A549 (cell line): Measurements from ENCODE around the gene MFNG. TPM values are rescaled to one million over a fixed set of nuclear protein-coding genes. Genes with fewer than 3 reads are reported as not detected.

ENCODE experiments used
- BHLHE40 ChIP-seq: IDR thresholded peaks from 2 replicates; pipeline ENCODE4 v1.6.1; 2012; ENCODE audit warnings: low read depth, low read length, inconsistent platforms
- E2F6 ChIP-seq: IDR thresholded peaks from 2 replicates; pipeline ENCODE4 v1.6.1; 2012; ENCODE audit warnings: low read depth, borderline replicate concordance
- ELK1 ChIP-seq: fragments of 150-350 bp; IDR thresholded peaks from 2 replicates; pipeline ENCODE4 v1.6.1; 2014; ENCODE audit warnings: low read depth, mild to moderate bottlenecking, low read length
- FOSL2 ChIP-seq, 2 experiments: fragments of 450-650 bp in 1 of 2; fragments of >200 bp in 1 of 2; sonication (Bioruptor Twin) in 1 of 2; formaldehyde crosslinking; IDR thresholded peaks; 2 replicates each; pipeline versions ENCODE4 v1.5.0 to v1.6.1; 2016 to 2020; ENCODE audit warnings: mild to moderate bottlenecking in 1 of 2, moderate library complexity in 1 of 2
- HMGXB4 ChIP-seq: fragments of 250-450 bp; sonication (Bioruptor Pico); IDR thresholded peaks from 2 replicates; pipeline ENCODE4 v1.5.0; 2021; ENCODE audit warnings: mild to moderate bottlenecking, moderate library complexity, borderline replicate concordance
- KDM1A ChIP-seq: fragments of 200-600 bp; sonication (generic); IDR thresholded peaks from 2 replicates; pipeline ENCODE4 v1.6.1; 2016; ENCODE audit warnings: low read depth, mild to moderate bottlenecking
- MAFK ChIP-seq: fragments of 450-650 bp; IDR thresholded peaks from 2 replicates; pipeline ENCODE4 v1.6.1; 2014; ENCODE audit not compliant: partially characterized antibody
- MAZ ChIP-seq: fragments of 150-350 bp; IDR thresholded peaks from 2 replicates; pipeline ENCODE4 v1.6.1; 2014; ENCODE audit warnings: antibody characterized with exemption, low read depth, low read length, borderline replicate concordance
- NR3C1 ChIP-seq: fragments of >200 bp; sonication (Bioruptor Twin); formaldehyde crosslinking; IDR thresholded peaks from 3 replicates; pipeline ENCODE4 v1.6.1; 2017
- POLR2AphosphoS2 ChIP-seq: conservative IDR thresholded peaks from 2 replicates; pipeline ENCODE4 v1.6.1; 2012; ENCODE audit warnings: low read length, improper control_type of control experiment, inconsistent platforms
- ZFP36 ChIP-seq: fragments of 450-650 bp; IDR thresholded peaks from 2 replicates; pipeline ENCODE4 v1.6.1; 2014; ENCODE audit warnings: borderline replicate concordance; ENCODE audit not compliant: partially characterized antibody
- ZSCAN20 ChIP-seq: fragments of 250-450 bp; sonication (Bioruptor Pico); IDR thresholded peaks from 2 replicates; pipeline ENCODE4 v1.8.0; 2022; ENCODE audit warnings: mild to moderate bottlenecking, moderate library complexity
- polyA plus RNA-seq, 4 experiments: library from polyadenylated mRNA; depleted of rRNA in 3 of 4; stranded (reverse); fragments of >200 nt; fragmentation: RNase III in 1 of 4; extraction: RNeasy Plus Mini Kit Qiagen cat#74134 plus additional on column Dnase treatment in 1 of 4; gene quantifications; 2 replicates in 3 of 4; 3 replicates in 1 of 4; pipeline ENCODE4 v1.2.3, GENCODE V29; 2011 to 2017
- TF ChIP-seq, protein P1 (sequence below): fragments of 250-450 bp; sonication (Bioruptor Pico); IDR thresholded peaks from 2 replicates; pipeline ENCODE4 v1.5.0; 2020; ENCODE audit warnings: low read depth, mild to moderate bottlenecking, moderate library complexity
- TF ChIP-seq, protein P2 (sequence below): fragments of >200 bp; sonication (Bioruptor Twin); formaldehyde crosslinking; IDR thresholded peaks from 3 replicates; pipeline ENCODE4 v1.5.1; 2016
- TF ChIP-seq, protein P3 (sequence below): fragments of >200 bp; sonication (Bioruptor Twin); formaldehyde crosslinking; IDR thresholded peaks from 3 replicates; pipeline ENCODE4 v1.6.1; 2016
- TF ChIP-seq, protein P4 (sequence below): fragments of 200-600 bp; sonication (generic); IDR thresholded peaks from 2 replicates; pipeline ENCODE4 v1.6.1; 2016; ENCODE audit warnings: antibody characterized with exemption, mild to moderate bottlenecking, moderate library complexity

The MFNG gene
- polyA plus RNA-seq, 2 of the 4 experiments (the other 2 are of a cell fraction): 1.2 to 1.8 TPM

- TF ChIP-seq, protein P1, sequence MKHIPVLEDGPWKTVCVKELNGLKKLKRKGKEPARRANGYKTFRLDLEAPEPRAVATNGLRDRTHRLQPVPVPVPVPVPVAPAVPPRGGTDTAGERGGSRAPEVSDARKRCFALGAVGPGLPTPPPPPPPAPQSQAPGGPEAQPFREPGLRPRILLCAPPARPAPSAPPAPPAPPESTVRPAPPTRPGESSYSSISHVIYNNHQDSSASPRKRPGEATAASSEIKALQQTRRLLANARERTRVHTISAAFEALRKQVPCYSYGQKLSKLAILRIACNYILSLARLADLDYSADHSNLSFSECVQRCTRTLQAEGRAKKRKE (CRISPR knock-in tag): no peak
- no peak for TF ChIP-seq MAZ
- no peak for TF ChIP-seq POLR2AphosphoS2
- no peak for TF ChIP-seq BHLHE40
- no peak for TF ChIP-seq NR3C1
- TF ChIP-seq, protein P2, sequence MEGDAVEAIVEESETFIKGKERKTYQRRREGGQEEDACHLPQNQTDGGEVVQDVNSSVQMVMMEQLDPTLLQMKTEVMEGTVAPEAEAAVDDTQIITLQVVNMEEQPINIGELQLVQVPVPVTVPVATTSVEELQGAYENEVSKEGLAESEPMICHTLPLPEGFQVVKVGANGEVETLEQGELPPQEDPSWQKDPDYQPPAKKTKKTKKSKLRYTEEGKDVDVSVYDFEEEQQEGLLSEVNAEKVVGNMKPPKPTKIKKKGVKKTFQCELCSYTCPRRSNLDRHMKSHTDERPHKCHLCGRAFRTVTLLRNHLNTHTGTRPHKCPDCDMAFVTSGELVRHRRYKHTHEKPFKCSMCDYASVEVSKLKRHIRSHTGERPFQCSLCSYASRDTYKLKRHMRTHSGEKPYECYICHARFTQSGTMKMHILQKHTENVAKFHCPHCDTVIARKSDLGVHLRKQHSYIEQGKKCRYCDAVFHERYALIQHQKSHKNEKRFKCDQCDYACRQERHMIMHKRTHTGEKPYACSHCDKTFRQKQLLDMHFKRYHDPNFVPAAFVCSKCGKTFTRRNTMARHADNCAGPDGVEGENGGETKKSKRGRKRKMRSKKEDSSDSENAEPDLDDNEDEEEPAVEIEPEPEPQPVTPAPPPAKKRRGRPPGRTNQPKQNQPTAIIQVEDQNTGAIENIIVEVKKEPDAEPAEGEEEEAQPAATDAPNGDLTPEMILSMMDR: no peak
- TF ChIP-seq MAFK: peak; percentile 78
- TF ChIP-seq, protein P3, sequence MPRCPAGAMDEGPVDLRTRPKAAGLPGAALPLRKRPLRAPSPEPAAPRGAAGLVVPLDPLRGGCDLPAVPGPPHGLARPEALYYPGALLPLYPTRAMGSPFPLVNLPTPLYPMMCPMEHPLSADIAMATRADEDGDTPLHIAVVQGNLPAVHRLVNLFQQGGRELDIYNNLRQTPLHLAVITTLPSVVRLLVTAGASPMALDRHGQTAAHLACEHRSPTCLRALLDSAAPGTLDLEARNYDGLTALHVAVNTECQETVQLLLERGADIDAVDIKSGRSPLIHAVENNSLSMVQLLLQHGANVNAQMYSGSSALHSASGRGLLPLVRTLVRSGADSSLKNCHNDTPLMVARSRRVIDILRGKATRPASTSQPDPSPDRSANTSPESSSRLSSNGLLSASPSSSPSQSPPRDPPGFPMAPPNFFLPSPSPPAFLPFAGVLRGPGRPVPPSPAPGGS: no peak
- peak; percentile 68 for TF ChIP-seq E2F6
- no peak for TF ChIP-seq ZSCAN20
- no peak for TF ChIP-seq HMGXB4 (CRISPR knock-in tag)
- TF ChIP-seq ELK1: no peak
- TF ChIP-seq, protein P4, sequence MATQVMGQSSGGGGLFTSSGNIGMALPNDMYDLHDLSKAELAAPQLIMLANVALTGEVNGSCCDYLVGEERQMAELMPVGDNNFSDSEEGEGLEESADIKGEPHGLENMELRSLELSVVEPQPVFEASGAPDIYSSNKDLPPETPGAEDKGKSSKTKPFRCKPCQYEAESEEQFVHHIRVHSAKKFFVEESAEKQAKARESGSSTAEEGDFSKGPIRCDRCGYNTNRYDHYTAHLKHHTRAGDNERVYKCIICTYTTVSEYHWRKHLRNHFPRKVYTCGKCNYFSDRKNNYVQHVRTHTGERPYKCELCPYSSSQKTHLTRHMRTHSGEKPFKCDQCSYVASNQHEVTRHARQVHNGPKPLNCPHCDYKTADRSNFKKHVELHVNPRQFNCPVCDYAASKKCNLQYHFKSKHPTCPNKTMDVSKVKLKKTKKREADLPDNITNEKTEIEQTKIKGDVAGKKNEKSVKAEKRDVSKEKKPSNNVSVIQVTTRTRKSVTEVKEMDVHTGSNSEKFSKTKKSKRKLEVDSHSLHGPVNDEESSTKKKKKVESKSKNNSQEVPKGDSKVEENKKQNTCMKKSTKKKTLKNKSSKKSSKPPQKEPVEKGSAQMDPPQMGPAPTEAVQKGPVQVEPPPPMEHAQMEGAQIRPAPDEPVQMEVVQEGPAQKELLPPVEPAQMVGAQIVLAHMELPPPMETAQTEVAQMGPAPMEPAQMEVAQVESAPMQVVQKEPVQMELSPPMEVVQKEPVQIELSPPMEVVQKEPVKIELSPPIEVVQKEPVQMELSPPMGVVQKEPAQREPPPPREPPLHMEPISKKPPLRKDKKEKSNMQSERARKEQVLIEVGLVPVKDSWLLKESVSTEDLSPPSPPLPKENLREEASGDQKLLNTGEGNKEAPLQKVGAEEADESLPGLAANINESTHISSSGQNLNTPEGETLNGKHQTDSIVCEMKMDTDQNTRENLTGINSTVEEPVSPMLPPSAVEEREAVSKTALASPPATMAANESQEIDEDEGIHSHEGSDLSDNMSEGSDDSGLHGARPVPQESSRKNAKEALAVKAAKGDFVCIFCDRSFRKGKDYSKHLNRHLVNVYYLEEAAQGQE: no peak
- TF ChIP-seq FOSL2 (IDR thresholded peaks at IDR 0.05): peak; percentile 50; the same call in 1 of the 2 replicates
- peak; percentile 82 for TF ChIP-seq FOSL2 (CRISPR knock-in tag; IDR thresholded peaks at IDR 0.05)
- no peak for TF ChIP-seq ZFP36
- TF ChIP-seq KDM1A: peak; percentile 97
Observed at GRCh38 chr22:37454857-37455686, 31.1 kb downstream of the MFNG start (continued).
